Eye (tissue), 1 donor: ENCODE data around the gene MPPED1.
A peak's percentile ranks its signal among the peaks of the same experiment; 100 is the strongest.

ENCODE experiments used
- DNase-seq: peaks from one replicate; pipeline ENCODE4 v3.0.0-alpha.2; 2015

The MPPED1 gene

DNA sequence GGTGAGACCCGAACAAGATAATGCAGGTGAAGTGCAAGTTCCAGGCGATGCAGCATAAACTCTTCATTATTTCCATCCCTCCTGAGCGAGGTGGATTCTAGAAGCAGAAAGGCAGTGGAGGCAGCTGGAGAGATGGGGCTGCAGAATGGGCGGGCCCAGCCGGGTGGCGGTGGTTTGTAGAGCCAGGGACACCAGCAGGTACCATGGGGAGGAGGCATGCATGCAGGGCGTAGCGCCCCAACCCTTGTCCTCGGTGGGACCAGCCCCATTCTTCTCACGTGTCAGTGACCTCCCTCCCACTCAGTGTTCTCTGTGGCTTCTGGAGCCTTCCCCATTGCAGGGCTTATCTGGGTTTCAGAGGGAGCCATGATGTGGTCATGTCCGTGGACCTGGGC lies 38.0 kb downstream of the MPPED1 start:
- no peak for DNase-seq

- no peak for DNase-seq
These were observed 39.7 kb downstream of the MPPED1 start for GRCh38 chr22:43451371-43452050.

DNA sequence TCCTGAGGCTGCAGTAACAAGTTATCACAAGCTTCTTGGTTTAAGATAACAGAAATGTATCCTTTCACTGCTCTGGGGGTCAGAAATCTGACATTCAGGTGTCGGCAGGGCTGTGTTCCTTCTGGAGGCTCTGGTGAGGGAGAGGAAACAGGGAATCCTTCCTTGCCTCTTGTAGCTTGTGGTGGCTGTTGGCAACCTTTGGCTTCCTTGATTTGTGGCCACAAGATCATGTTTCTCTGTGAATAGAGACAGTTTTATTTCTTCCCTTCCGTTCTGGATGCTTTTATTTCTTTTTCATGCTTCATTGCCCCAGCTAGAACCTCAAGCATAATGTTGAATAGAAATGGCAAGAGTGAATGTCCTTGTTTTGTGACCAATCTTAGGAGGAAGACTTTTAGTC lies 44.0 kb downstream of the MPPED1 start:
- no peak for DNase-seq

DNA sequence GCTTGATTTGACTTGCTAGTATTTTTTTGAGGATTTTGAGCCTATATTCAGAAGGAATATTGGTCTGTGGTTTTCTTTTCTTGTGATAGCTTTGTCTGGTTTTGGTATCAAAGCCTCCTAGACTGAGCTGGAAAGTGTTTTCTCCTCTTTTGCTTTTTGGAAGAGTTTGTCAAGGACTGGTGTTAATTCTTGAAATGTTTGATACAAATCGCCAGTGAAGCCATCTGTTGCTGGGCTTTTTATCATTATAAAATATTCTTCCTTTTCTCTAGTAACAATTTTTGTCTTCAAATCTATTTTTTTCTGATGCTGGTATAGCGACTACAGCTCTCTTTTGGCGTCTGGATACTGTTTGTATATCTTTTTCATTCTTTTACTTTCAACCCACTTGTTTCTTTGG lies 45.2 kb downstream of the MPPED1 start:
- no peak for DNase-seq

- DNase-seq = no peak
These were observed 50.9 kb downstream of the MPPED1 start for GRCh38 chr22:43462701-43463100.

DNA sequence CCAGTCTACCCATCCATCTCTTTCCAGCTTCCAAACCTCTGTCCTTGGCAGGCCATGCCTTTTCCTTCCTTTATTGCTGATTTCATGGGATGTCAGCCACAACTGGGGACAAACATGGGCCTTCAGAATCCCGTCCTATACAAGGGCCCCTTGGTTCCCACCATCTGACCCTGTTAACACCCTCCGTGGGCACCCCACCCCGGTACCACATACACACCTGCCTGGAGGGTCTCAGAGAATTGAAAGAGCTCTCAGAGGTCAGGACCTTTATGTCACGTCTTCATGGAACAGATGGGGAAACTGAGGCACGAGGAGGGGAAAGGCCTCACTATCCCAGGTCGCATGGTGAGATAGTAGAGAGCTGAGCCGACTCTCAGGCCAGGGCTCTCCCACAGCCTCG lies 53.0 kb downstream of the MPPED1 start:
- DNase-seq = no peak

GRCh38 chr22:43465291-43466015 lies 53.6 kb downstream of the MPPED1 start:
- no peak for DNase-seq

GRCh38 chr22:43466710-43467109 lies 54.9 kb downstream of the MPPED1 start:
- DNase-seq = no peak

- DNase-seq = no peak
These were observed 55.6 kb downstream of the MPPED1 start for GRCh38 chr22:43467216-43467940.

DNA sequence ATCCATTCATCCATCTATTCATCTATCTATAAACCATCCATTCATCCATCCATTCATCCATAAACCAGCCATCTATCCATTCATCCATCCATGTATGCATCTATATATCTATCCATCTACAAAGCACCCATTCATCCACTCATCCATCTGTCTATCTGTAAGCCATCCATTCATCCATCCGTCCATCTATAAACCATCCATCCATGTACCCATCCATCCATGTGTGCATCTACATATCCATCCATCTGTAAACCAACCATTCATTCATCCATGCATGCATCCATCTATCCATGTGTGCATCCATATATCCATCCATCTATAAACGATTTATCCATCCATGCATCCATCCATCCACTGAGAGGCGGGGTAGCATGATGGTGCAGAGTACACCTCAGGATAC lies 58.4 kb downstream of the MPPED1 start:
- DNase-seq = peak; percentile 62

GRCh38 chr22:43470941-43471585 lies 59.2 kb downstream of the MPPED1 start:
- no peak for DNase-seq

DNA sequence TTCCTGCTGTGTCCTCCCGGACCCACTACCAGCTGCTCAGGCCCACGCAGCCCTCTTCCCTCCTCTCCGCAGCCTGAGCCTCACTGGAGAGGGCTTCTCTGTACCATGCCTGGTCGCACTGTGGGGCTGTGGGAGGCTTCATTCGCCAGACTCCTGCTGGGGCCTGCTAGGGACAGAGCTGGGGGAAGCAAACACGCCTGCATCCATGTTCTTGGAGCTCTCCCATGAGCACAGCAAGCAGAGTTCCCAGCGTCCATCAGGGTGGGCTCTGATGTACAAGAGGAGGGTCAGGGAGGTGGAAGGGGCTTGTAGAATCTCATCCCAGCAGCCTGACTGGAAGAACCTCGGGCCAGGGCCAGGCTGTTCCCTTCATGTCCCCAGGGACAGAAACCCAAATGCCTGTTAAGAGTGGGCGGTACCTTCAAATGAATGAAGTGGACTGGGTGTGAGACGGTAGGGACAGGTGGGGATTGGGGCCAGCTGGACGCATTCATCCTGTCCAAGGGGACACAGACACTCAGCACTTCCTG lies 59.9 kb downstream of the MPPED1 start:
- no peak for DNase-seq

GRCh38 chr22:43473031-43473430 lies 61.2 kb downstream of the MPPED1 start:
- no peak for DNase-seq

DNA sequence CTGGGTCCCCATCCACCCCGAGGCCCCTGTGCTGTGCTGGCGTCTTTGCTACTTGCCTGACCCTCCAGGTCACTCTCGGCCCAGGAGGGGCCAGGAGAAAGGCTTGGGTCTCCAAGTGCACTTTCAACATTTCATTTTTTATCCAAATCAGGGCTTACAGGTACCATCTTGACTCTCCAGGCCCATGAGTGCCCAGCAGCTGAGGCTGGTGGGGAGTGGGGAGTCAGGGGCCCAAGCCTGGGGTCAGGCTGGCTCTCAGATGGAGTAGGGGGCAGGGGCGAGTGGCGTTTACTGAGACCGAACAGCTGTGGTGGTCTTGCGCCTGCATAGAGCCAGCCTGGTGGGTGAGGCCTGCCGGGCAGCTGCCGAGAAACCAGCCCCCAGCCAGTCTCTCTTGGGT lies 61.6 kb downstream of the MPPED1 start:
- DNase-seq = no peak

DNA sequence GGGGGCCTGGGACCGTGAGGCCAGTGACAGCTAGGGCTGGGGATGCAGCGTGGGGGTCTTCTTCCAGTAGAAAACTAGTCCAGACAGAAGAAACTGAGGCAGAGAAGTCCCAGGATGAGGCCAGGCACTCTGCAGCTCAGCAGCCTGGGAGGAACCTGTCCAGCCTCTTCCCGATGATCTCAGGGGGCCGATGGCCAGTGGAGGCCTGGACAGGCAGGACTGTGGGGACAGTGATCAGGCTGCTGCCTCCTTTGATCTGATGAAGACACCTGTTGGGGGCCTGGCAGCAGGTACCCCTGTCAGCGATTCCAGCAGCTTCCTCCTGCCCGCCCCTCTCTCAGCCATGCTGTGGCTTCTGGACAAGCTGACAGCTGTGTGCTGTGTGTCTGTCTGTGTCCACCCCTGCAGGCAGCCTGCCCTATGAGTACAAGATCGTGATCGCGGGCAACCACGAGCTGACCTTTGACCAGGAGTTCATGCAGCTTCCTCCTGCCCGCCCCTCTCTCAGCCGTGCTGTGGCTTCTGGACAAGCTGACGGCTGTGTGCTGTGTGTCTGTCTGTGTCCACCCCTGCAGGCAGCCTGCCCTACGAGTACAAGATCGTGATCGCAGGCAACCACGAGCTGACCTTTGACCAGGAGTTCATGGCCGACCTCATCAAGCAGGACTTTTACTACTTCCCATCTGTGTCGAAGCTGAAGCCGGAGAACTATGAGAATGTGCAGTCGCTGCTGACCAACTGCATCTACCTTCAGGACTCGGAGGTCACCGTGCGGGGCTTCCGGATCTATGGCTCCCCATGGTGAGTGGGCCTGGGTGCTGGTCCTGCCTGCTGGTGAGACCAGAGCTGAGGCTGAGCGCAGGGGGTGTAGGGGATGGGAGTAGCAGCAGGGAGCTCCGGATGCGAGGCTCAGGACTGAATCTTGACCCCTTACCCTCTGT lies 62.6 kb downstream of the MPPED1 start:
- DNase-seq = no peak

GRCh38 chr22:43475549-43476076 lies 63.8 kb downstream of the MPPED1 start:
- DNase-seq = no peak

GRCh38 chr22:43476341-43476740 lies 64.5 kb downstream of the MPPED1 start:
- DNase-seq = no peak

- DNase-seq = no peak
These were observed 65.2 kb downstream of the MPPED1 start for GRCh38 chr22:43476751-43477725.

GRCh38 chr22:43477966-43478365 lies 66.2 kb downstream of the MPPED1 start:
- DNase-seq = no peak

DNA sequence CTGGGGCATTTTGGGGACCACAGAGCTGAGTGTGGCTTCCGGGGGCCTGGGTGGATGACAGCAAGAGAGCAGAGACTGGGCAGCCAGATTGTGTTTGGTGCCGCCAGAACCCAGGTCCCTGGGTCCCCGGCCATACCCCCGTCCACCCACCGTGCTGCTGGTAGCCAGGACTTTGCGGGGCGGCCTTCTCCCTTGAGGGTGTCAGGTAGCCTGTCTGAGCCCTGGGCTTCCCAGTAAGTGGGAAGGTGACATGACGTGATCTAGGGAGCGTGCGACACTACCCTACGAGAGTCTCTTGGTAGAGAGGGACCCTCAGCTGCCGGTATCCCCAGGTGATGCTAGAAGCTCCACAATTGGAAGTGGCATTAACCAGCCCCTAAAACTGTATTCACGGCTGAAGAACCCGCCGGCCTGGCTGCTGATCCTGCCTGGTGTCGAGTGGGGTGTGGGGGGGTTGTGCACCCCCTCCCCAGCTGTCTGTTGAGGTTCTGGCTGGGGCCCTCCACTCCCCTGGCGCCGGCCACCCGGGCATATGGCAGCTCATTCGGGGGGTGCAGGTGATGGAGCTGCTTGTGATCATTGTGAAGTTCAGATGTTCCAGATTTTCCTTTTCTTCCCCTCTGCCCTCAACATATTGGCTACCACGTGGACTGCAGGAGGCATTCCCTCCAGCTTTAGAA lies 66.9 kb downstream of the MPPED1 start:
- no peak for DNase-seq
